ENCODE data around the gene KIAA0513.

DNA sequence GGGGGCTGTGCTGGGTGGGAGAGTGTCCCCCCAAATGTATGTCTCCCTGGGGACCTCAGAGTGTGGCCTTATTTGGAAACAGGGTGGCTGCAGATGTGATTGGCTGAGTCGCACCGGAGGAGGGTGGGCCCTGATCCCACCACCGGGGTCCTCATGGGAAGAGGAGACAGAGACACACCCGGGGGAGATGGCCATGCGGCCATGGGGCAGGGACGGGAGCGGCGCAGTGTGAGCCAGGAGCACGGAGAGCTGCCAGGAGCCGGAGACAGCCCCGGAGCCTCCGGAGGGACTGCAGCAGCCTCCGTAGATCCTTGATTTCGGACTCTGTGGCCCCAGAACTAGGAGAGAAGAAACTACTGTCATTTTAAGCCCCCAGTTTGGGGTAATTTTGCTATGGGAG lies 86.3 kb downstream of the KIAA0513 start:
- TF ChIP-seq POLR2A (IDR thresholded peaks at IDR 0.05), result no peak
- TF ChIP-seq, protein P1, sequence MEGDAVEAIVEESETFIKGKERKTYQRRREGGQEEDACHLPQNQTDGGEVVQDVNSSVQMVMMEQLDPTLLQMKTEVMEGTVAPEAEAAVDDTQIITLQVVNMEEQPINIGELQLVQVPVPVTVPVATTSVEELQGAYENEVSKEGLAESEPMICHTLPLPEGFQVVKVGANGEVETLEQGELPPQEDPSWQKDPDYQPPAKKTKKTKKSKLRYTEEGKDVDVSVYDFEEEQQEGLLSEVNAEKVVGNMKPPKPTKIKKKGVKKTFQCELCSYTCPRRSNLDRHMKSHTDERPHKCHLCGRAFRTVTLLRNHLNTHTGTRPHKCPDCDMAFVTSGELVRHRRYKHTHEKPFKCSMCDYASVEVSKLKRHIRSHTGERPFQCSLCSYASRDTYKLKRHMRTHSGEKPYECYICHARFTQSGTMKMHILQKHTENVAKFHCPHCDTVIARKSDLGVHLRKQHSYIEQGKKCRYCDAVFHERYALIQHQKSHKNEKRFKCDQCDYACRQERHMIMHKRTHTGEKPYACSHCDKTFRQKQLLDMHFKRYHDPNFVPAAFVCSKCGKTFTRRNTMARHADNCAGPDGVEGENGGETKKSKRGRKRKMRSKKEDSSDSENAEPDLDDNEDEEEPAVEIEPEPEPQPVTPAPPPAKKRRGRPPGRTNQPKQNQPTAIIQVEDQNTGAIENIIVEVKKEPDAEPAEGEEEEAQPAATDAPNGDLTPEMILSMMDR (IDR thresholded peaks at IDR 0.05 in 4 of 5, conservative IDR thresholded peaks at IDR 0.05 in 1 of 5), result no peak

Measured in gastrocnemius medialis (tissue), 4 donors.